Activated T-cell treated with anti-CD3 and anti-CD28 coated beads, Interleukin-2, amount 50 U/mL, for 48 hours (primary cell): ENCODE data around the gene GLG1.
"Not testable (repeated sequence)": the region's sequence is repeated elsewhere in the genome, so short reads cannot be mapped to it uniquely, and the experiment has no call there.

Source experiments
- DNase-seq, 2 experiments: peaks; one replicate each; pipeline ENCODE4 v3.0.0-alpha.2; 2020

Gene GLG1

DNA sequence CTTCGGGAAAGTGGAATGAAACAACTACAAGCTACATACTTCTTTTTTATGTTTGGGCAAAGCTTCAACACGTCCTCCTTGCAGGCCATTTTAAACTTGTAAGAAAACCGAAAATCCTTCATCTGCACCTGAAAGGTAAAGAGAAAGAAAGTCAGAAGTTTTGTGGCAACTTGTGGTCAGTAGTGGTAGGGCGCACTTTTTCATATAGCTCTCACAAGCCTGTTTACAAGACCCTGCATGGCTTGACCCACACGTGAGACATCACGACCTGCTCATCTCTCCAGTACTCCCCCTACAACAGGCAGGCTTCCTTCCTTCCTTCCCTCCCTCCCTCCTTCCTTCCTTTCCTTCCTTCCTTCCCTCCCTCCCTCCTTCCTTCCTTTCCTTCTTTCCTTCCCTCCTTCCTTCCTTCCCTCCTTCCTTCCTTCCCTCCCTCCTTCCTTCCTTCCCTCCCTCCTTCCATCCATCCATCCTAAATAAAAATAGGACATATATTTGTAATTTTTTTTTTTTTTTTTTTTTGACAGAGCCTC lies 136.9 kb downstream of the GLG1 start:
- DNase-seq: no peak

DNA sequence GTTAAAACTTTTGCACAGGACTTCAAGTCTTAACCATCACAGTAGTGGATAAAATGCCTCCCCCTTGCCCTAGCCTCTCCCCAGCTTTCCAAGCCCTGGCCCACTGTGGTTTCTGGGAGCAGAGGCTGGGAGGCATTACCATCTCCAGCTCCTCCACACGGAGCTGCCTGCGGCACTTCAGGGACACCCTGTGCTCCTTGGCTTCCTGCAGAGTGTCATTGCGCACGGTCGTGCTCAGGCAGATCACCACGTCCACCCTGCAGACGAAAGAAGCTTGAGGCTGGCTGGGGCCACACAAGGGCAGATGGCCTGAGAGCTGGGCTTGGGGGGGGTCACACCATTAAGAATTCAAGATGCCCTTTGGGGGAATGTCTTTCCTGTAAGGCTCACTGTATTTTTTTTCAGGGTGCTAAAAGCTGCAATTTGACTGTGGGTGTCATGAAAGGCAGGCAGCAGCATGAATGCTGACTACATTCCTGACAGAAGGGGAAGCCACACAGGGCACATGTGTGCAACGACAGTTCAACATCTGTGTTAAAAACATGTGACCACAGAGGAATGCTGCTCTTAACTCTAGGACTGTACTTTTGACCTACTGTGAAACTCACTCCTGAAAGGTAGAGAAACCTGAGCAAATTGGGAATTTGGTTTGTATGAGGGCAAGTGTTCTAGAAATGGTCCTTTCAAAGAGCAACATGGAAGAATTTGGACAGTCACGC lies 137.9 kb downstream of the GLG1 start:
- no peak for DNase-seq

DNA sequence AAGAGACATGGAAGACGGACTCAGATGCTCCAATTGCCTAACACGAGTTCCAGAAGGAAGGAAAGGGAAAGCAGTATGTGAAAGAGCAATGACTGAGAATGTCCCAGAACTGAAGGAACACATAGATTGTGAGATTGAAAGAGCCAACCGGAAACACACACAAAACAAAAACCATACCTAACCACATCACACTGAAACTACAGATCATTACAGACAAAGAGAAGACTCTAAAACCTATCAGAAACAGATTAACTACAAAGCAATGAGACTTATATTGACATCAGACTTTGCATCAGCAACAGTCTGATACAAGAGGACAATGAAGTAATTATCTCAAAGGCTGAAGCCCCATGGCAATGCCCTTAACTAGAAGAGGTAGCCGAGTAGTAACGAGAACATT lies 140.0 kb downstream of the GLG1 start:
- no peak for DNase-seq

DNA sequence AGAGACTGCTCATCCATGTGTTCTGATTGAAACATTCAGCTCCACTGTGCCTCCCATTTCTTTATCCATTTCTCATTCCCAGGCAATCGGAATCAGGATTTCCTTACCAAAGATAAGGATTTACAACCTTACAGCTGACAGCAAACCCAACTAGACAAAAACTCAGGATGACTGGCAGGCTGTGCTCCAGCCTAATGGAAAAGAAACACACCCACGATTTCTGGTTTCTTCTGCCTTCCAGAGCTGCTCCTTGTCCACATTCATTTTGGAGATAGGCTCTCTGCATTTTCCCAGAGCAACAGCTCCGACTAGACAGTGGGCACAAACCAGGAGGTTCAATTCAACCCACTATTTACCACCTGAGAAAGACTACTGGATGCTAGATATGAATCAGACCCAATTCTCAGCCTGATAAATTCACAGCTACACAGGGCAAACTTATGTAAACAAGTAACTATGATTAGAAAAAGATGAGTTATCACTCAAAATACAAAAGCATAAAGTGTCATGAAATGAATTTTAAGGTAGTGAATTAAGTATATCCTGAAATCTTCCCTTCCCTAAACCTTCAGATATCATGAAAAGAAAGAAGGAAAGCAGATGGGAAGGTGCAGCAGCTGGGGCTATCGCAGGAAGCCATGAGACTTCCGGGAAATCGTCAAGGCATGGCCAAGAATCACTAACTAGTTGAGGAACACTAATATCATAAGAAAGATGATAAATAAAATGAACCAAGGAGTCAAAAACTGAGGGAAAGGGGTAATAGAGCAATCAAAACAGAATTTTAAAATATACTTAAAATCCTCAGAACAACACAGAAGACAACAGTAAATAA lies 140.8 kb downstream of the GLG1 start:
- no peak for DNase-seq

DNA sequence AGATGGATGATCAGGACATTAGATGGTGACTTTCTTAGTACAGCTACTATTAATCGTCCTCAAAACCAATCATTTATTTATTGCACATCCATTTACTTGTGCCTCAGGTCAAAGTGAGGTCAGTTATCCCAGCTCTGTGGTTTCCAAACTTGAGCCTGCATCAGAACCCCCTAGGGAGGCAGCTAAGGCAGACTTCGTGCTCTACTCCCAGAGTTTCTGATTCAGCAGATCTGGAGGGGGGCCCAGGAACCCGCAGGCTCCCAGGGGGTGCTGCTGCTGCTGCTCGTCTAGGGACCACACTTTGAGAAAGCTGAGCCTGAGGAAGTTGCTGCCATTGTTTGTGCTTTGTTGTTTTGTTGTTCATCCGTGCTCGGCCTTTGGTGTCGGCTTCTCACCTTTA lies 141.6 kb downstream of the GLG1 start:
- DNase-seq: no peak

DNA sequence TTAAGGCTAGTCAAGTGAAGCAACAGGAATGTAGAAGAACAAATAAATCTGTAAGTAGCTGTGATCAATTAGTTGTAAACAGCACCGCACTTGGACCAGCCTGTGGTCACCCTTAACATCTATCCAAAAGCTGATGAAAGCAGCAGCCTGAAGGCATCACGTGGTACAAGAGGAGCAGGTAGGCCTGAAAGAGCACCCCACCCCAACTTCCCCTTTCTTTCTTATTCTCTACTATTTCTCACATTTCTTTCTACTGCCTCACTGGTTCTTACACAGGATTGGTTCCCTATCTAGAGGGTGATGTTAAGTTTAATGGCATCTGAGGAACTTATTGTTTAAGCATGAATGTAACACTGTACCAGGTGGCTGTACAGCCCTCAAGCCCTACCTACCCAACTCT lies 143.0 kb downstream of the GLG1 start:
- no peak for DNase-seq

DNA sequence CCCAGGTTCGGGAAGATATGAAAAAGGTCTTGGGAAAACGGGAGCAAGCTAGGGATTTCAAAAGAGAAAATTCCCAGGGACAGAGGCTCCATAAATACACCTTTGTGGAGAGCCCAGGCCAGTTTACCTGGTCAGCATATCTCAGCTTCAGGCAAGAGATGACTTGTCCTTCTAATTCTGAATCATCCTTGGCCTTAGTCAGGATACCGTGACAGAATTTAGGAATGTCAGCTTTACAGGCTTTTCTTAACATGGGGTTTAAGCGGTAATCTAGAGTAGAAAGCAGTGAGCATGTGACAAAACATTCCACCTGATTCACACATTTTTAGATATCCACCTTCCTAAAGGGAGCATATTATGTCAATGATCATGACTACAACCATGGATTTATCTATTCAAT lies 144.6 kb downstream of the GLG1 start:
- DNase-seq: no peak

DNA sequence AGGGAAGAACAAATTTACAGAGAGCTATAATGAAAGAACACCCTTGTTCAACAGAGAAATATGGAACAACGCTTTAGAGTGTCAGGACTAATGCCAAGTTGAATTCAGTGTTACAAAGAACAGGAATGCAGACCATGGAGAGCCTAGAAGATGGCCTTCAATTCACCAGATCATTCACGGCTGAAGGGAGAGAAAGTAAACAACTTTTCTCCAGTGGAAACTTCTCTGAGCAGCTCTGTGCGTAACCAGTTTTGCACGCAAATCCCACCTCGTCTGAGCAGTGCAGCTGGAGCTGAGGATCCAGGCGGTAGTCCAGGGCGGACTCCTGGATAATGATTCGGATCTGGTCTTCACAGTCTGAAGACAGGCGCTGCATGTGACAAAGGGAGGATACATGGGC lies 145.1 kb downstream of the GLG1 start:
- no peak for DNase-seq

DNA sequence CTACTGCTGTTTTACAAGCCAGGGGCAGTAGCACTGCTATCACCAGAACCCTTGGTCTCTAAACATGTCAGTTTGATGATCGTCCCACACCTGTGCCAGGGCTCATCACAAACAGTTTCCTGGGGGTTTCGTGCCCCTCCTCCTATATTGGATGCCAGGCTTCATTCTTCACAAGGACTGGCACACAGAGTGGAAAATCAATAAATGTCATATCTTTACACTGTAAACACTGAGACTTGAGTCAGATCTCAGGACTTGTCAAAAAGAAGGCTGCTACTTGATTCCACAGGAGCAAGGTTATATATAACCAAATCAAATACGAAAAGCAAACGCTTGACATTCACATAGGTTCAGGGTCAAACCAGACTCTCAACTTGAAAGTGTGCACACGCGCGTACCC lies 146.4 kb downstream of the GLG1 start:
- DNase-seq: no peak

DNA sequence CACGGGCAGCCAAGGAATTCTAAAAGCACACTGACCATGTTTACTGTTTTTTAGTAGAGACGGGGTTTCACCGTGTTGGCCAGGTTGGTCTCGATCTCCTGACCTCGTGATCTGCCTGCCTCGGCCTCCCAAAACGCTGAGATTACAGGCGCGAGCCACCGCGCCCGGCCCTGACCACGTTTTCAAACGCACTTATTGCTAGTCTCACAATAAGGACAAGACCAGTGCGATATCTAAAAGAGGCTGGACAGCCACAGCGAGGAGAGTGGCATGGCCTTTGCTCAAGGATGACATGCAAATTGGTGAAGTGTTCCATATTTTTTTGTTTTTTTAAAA lies 150.7 kb downstream of the GLG1 start:
- DNase-seq: no peak

DNA sequence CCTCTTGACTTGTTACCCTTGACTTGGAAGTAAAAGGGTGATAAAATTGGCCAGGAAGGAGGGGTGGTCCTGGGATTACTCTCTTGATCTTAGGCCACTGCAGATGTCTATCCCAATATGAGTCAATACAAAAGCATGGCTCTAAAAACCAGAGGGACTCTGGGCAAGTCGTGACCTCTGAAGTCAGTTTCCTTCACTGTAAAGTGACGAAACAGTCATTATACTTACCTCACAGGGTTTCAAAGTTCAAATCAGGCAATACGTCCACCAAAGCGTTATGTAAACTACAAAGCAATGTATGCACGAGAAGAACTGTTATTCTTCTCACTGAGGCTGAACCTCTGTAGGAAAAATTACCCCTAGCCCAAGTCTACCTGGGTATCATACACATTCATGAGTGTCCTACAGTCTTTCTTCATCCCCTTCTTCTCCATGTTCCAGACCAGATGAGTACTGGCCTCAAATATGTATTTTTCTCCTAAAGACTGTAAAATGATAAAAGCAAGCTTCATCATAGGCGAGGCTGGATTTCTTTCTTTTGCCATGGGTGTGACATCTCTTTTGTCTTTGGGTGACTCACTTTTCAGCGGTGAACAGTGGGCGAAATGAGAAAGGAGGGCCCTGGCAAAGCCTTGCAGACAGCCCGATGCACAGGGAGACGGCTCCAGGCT lies 151.2 kb downstream of the GLG1 start:
- DNase-seq: no peak

DNA sequence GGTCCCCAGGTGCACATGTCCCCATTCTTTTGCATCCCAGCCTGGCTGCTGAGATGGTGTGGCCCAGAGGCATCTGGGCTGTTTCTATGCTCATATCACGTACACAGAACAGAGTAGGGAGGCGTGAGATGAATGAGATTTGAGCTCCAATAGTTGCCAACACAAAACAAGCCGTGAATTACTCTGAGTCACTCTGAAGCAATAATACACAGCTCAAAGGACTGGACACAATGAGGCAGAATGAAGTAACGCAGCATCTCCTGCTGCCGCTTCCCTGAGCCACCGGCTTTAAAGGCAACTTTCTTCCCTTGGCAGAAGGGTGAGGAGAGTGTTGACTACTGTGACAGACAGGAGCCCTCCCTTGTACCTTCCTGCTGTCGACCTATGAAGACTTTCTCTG lies 151.7 kb downstream of the GLG1 start:
- no peak for DNase-seq

DNA sequence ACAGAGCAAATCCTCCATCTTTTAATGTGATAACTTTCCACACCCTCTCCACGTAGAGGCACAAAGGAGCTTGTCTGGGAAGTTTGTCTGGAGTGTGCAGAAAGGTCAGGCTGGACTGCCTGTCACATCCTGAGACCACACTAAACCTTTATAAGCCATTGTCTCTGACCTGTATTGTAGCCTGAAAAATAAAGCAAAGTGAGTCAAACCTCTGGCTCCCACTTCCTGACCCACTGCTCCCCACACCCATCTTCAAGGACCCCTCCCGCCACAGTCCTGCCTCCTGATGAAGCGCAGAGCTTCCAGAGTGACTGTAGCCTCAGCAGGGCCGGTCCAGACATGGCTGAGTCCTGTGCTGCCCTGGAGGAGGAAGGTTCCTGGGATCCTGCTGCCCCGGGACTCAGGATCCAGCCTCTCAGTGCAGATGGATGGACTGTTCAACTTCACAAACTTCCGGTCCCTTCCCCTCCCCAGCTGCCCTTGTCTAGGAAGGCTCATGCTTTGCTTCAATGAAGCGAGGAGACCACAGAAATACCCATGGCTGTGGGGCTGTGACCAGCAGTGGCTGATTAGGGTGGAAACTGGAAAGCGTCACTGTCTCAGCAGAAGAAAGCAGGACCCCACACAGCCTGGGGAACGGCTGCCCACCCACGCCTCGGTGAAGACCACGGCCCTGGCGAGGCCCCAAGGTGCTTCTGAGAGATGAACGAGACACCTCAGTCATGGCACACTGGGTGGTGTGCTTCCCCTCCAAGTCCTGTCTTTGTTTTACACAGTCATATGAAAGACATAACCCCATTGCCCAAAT lies 154.8 kb downstream of the GLG1 start:
- DNase-seq: no peak

DNA sequence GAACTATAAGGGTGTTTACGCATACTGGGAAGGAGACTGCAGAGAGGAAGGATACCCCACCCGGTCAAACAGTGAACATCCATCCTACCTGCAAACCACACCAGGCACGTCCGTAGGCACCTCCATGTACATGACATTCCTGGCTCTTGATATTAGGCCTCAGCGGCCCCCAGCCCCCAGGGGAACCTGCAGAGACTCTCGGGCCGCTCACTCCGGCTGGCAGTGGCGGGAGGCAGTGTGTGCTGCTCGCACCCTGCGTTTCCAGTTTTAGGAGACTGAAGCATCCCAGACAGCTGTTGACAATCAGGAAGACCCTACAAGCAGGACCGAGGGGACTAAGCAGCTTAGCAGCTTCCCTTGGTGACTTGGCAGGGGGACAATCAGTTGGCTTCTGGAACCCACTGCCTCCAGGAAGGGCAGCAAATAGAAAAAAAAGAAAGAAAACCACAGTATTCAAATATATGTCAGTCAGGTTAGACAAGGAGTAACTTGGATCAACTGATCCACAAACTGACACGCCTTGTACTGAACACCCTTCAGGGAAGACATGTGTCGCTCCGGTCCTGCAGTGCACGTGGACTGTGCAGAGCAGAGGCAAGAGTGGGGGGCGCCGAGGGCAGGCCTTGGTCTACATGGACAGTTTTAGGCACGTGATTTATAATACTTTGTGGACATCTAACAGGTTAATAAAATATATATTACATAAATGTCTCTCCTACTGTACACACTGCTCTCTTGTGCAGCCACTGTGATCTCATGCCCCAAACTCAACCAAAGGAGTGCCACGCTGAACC lies 155.8 kb downstream of the GLG1 start:
- no peak for DNase-seq

DNA sequence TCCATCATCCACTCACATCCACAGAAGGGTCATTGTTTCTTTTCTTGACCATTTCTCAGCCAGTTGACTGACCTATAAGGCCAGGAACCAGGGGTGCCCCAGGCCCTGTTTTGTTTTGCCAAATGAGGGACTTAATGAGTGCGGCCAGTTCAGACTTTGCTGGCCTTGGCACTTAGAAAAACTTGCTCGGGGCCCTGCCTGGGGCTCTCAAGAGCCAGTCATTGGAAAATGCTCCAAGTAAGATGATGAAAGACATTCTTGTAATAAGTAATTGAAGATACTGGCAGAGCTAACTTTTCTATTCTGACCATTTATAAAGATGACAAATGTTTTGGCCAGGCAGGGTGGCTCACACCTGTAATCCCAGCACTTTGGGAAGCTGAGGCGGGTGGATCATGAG lies 156.7 kb downstream of the GLG1 start:
- DNase-seq: no peak

DNA sequence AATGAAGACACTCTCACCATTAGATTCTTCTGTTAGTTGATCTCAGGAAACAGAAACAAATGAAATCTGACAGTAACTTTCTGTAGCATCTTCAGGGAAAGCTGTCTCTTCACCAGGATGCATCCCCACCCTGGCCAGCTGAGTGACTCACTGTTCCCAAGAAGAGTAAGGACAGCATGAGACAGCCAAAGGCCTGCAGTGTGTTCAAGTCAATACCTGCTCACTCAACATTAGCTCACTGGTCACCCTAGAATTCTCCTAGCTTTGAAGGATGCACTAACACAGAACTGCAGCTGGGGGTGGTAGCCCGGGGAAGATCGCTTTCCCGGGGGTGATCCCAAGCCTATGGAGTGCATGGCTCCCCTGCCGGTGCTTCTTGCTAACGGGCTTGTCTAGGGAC lies 157.4 kb downstream of the GLG1 start:
- DNase-seq: no peak

DNA sequence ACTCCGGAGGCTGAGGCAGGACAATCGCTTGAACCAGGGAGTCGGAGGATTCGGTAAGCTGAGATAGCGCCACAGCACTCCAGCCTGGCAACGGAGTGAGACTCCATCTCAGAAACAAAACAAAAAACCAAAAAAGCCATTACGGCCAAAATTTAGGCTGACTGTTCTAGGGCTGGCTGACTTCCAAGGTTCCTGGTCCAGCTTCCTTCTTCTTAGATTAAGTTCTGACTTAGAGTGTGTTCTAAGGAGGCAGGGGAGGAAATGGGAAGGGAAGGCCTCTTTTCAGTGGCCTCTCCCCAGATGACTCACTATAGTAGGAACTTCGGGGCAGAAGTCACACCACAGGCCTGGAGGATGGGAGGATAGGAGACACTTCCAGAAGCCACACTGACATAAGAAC lies 157.9 kb downstream of the GLG1 start:
- no peak for DNase-seq

DNA sequence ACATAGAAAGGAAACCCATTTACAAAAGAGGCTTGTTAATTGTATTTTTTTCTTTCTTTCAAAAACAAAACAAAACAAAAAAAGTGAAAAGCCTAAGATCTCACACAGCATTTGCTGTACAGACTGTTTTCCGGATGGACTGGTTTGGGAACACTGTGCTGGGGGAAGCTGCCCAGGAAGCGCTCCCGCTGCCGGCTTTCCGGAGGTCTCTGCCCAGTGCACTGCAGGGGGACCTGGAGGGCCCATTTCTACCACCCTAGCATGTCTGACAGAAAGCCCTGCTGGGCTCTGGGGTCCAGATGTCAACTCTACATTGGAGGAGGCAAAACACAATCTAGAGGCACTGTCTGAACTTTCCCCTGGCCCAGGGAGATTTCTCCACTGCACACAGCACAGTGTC lies 159.3 kb downstream of the GLG1 start:
- DNase-seq: no peak

DNA sequence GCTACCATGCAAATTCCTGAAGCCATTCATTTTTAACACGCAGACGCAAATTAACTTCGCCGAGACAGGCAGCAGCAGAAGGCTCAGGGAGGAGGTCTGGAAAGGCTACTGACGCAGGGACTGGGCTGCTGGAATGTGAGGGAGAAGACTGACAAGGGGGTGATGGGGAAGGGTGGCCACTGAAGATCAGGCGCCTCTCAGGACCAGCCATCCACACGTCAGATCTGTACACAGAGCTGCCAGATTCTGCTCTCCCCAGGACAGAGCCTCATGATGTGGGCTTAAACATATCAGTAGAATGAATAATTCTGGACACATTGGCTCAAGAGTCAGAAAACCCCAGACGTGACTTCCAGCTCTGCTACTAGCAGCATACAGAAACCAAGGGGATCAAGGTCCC lies 160.0 kb downstream of the GLG1 start:
- no peak for DNase-seq

DNA sequence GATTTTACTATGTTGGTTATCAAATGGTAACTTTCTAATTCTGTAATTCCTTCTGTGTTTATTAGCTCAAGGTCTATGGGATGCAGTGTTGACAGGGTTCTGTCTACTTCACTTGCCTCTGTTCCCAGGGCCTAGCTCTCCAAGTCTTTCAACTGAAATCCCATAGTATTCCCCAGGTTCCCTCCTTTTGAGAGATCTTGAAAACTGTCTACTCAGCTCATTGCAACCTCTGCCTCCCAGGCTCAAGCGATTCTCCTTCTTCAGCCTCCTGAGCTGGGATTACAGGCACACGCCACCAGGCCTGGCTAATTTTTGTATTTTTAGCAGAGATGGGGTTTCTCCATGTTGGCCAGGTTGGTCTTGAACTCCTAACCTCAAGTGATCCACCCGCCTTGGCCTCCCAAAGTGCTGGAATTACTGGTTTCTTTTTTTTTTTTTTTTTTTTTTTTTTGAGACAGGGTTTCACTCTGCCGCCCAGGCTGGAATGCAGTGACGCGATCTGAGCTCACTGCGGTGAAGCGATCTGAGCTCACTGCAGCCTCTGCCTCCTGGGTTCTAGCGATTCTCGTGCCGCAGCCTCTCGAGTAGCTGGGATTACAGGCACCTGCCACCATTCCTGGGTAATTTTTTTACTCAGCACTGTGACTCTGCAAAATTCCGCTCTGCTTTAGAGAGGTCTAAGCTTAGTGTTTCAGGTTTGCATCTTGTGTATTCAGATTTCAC lies 163.1 kb downstream of the GLG1 start:
- DNase-seq: not testable (repeated sequence)

DNA sequence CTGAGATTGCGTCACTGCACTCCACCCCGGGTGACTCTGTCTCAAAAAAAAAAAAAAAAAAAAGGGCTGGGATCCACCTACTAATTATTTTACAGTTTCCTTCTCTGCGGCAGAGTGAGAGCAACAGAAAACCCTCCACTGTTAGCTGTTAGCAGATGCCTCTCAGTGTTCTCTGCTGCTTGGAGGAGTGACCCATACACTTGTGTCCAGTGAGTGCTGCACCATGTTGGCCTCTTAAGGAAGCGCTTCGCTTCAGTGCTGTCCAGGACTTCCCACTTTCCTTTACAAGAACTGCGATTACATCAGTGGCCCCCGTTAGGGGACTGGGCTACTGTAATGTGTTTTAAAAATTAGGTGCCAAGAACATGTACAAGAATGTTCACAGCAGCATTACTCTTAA lies 167.2 kb downstream of the GLG1 start:
- no peak for DNase-seq
